GM21576 (cell line): Measurements from ENCODE around the gene SORCS2.

ENCODE experiments used
- ATAC-seq: cut with Tn5 transposase; IDR thresholded peaks from one replicate; pipeline ENCODE4 v1.9.1; 2021; ENCODE audit warnings: mild to moderate bottlenecking, moderate library complexity; ENCODE audit not compliant: unreplicated experiment

The SORCS2 gene

DNA sequence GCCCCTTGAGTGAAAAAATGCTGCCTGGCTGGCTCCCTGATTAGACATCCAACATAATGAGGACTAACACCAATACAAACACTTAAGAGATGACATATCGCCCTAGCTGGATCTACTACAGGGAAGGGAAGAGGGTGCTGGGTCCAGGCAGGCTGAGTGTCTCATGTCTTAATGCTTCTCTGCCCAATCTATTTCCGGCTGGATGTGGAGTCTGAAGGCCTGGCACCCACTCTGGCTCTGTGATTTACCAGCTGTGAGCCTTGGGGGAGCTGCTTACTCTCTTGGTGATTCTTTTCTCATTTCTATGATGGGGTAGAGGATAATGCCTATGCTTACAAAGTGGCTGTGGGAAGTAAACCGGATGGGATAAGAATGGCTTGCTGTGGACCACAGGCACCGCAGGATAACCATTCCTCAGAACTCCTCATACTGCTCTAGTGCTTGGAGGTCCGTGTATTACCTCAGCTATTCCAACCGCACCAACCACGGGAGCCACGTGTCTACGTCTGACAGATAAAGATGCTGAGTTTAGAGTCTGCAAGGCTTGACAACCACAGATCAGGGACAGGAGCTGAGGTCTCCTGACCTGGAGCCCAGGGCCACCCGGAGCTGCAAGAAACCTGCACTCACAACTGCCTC, 585.7 kb downstream of the SORCS2 start:
- ATAC-seq: no peak

DNA sequence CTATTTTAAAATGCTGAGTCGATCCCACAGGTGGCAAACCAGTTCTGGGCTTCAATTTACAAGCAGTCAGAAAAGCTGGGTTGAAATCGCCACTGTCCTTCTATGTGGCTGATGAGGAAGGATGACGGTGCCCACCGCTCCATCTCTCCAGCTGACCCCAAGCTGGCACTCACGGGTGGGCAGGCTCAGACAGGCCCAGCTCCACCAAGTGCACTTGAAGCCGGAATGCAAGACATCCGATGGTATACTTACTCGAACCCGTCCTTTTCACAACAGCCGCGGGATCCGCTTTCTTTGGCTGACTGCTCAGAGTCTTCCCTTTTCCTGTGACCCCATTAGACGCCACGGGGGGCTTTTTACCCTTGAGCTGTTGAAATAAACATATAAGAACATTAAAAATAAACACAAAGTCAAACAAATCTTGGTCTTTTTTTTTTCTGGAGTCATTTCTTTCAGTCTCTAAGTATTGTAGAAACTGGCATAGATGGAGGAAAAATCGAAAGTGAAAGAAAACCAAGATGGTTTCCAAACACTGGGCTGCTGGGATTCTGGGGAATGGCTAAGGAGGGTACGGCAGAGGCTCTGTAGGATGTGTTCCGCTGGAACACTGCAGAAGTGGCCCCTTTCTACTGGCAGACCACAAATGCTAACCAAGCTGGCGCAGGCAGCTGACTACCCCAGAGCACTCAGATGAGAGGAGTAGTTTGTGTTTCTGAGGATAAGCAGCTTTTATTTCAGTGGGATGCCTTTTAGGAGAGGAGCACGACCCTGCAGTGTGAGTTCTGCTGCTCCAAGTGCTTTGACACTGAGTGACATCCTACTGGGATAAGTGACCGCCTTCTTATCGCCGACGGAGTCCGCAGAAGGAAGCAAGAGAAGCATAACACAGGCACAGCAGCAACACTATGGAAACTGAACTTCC, 586.4 kb downstream of the SORCS2 start:
- no peak for ATAC-seq

DNA sequence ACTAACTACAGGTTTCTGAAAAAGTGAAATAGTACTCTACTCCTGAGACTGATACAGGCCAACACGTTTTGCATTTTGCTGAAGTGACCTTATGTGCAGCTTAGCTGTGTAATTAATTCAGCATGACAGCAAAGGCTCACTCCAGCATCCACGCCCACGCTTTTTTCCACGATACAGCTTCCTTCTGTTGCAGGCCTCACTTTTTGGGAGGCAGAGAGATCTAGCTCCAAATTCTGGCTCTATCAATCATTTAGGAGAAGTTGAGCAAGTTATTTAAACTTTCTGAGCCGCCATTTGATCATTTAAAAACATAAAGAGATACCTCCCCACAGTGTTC, 587.1 kb downstream of the SORCS2 start:
- no peak for ATAC-seq

DNA sequence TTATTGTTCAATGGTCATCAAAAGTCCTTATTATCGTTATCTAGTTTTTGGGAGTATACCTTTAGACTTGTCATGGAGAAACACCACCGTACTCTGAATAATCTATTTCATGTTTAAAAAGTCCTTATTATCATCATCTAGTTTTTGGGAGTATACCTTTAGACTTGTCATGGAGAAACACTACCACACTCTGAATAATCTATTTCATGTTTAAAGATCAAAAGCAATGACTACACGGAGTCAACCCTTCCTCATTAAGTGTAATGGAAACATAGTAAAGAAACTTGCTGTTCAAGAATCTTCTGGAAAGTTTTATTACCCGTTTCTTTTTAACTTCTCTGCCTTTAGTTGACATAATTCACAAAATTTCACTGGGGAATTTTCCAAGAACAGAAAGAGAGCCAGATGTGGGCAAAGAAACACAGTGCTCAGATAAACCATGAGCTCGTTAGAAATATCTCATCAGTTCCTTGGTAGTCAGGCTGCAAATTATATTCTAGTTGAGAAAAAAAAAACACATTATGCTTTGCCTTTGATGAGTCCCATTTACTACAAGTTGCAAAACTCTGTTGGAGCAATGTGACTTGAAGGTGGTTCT, 588.5 kb downstream of the SORCS2 start:
- ATAC-seq: no peak

DNA sequence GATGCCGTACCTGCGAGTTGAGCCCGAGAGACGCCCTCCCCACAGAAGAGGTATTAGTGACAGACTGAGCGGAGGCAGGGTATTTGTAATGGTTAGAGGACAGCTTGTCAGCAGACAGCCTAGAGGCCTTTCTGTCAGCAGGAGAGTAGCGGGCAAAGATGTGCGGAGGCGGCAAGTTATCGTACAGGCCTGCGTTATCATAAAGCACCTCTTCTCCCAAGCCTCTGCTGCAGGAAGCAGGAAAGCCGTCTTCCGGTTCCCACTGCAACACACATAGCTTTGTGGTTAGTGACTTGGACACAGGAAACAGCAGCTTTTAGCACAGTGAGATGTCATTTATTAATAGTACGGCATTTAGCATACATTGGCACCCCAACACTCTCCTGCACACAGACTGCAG, 589.0 kb downstream of the SORCS2 start:
- no peak for ATAC-seq

DNA sequence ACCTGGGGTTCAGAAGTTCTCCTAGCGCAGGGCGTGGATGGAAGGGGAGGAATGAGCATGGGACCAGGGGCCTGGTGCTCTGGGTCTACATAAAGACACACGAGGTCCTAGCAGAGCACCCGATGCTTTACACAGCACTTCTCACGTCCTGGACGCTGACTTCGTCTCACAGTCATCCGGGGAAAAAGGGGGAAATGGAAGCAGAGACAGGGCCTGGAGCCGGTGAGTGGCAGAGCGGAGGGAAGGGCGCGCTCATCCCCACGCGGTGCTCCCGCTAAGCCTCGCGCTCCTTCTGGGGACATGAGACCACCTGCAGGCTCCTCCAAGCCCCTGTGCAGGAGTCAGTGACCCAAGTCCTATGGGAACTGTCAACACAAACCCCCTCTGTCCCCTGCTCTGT, 589.7 kb downstream of the SORCS2 start:
- no peak for ATAC-seq

DNA sequence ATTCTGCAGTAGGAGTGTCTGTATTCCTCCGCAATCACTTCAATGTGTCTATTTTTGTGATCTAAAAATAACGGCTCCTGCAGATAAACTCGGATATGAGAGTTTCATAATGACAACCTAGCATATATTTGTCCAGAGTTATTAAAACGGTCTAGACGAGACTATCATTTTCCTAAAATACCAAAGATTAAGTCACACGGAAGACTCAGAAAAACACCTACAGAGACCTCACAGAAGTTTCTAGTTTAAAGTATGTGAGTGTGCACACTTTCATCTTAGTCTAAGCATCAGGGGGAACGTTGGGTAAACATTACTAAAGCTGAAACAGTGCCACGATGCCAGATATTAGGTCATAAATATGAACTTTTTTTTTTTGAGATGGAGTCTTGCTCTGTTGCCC, 590.4 kb downstream of the SORCS2 start:
- ATAC-seq: no peak

DNA sequence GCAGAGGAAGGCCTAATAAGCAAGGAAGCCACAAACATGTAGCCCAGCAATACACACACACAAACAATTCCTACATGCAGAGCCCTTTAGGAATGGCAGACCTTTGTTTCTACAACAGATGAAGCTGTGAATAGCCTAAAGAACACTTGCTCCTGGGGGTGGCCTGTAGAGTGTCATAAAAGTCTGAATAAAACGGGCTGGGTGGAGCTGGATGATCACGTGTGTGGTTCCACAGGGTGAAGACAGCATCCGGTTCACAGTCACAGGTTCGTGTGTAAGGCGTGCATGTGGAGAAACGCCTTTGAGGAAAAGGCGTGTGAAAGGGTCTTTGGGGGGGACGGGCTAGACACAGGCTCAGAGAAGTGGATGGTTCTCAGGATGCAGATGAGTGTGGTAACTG, 591.2 kb downstream of the SORCS2 start:
- ATAC-seq: no peak

DNA sequence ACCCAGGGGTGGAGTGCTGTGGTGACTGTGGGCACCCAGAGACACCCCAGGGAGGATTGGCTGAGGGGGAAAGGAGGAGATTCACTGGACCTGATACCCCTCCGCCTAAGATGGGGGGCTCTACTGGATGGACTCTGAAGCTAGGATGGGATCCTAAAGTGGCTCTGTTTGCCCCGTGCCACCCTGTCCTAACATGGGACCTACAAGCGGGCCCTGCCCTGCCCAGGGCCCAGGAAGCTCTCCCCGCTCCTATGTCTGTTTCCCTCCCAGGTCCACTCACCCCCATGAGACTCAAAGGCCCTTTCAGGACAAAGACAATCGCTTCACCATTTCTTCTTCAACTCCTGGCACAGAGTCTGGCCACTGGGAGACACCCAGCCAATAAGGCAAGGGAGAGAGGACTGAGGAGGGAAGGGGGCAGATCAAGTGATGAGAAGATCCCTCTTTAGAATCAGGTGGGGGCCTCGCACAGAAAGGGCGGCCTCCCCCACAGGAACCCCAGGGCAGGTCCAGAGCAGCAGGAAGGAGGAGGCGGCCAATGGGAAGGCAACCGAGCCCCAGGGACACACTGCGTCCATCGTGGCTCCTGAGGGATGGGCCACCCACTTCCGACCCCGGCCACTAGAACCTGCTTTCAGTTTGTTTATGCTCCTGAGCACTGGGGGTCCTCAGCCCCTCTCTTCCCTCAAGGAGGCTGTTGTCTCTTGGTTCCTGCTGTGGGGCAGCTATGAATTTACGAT, 592.0 kb downstream of the SORCS2 start:
- no peak for ATAC-seq

DNA sequence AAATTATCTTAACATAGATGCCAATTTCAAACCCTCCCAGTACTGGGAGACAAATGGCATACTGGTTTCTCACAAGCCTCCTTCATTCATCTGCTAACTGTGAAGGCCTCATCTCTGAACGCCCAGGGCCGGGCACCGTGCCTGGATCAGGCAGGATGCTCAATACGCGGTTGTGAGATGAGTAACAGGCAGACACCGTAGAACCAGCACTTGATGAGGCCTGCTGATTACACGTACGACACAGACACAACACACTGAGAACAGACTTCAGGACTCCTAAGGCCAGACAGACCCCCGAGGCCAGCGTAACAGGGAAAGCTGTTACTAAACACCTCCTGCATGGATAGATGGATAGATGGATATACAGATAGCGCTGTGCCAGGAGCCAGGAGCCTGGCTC, 592.7 kb downstream of the SORCS2 start:
- no peak for ATAC-seq

DNA sequence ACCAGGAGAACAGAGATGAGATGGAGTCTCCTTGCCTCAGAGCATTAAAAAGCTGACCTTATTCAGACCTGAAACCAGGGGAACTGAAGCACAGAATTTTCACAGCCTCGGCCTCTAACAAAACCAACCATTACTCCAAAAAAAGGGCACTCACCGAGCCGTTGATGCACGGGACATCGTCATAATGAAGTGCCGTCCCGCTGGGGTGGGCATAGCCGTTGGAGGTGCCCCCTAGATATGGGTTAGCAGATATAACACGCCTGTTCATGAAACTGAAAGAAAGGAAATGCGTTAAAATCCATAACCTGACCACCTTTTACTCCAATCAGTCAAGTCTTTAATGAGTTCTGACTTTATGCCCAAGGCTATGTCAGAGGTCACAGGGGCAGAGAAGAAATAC, 593.7 kb downstream of the SORCS2 start:
- no peak for ATAC-seq

DNA sequence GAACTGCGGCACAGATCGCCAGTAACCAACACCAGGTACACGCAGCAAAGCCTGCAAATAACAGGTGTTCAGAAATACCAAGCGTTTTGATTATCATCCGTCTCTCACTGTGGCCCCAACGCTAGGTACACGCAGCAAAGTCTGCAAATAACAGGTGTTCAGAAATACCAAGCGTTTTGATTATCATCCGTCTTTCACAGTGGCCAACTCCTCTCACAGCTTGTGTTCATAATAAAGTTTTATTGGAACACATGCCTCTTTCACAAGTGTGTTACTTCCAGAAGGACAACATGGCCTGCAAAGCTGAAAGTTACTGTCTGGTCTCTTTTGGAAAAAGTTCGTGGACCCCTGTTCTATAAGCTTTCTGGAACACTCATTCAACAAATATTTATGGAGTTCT, 594.2 kb downstream of the SORCS2 start:
- ATAC-seq: no peak

DNA sequence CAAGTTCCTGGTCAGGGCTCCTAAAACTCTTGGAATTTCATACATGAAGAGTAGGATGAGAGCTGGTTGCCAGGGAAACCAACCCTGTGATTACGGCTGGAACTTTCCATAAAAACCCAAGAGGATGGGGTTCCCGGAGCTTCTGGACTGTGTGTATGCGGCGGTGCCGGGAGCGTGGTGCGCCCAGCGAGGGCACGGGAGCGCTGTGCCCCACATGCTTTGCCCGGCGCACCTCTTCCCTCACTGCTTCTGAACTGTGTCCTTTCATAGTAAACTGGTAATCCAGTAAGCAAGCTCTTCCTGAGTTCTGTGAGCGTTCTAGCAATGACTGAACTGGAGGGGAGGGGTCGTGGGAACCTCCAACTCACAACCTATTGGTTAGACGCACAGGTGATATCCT, 594.7 kb downstream of the SORCS2 start:
- ATAC-seq: no peak

DNA sequence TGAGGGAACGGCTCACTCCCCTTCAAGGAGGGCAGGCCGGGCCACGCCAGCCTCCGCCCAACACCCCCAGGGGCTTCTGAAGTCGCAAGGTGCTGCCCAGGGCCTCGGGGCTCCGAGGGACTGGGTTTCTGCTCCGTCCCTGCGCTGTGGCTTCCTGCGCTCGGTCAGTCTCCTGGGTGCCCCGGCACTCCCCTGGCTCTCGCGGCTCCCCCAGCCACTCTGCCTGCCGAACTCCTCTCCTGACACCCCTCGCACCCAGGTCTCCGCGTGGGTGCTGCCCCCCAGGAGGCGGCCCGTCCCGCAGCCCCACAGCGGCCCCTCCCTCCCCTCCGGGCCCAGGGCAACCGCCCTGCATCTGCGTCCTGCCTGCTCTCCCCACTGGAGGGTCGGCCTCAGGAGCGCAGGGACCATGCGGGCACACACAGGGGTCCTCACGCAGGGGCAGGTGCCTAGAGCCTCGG, 595.4 kb downstream of the SORCS2 start:
- ATAC-seq: no peak

DNA sequence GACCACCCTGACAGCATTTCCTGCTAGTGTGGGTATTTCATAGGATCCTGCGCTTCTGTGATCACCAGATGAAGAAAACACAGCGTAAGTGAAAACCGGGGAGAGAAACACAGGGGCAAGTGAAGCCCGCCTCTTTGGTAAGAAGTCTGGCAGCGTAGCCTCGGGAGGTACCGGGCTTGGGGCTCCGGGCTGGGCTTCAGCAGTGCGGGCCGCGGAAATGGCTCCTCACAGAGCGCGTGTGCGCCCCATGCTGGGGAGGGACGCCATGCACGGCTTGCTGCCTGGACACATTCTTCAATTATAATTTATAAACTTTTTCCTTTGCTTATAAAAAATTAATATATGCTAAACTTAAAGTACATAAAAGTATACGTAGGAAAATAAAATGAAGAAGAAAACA, 595.9 kb downstream of the SORCS2 start:
- ATAC-seq: no peak

DNA sequence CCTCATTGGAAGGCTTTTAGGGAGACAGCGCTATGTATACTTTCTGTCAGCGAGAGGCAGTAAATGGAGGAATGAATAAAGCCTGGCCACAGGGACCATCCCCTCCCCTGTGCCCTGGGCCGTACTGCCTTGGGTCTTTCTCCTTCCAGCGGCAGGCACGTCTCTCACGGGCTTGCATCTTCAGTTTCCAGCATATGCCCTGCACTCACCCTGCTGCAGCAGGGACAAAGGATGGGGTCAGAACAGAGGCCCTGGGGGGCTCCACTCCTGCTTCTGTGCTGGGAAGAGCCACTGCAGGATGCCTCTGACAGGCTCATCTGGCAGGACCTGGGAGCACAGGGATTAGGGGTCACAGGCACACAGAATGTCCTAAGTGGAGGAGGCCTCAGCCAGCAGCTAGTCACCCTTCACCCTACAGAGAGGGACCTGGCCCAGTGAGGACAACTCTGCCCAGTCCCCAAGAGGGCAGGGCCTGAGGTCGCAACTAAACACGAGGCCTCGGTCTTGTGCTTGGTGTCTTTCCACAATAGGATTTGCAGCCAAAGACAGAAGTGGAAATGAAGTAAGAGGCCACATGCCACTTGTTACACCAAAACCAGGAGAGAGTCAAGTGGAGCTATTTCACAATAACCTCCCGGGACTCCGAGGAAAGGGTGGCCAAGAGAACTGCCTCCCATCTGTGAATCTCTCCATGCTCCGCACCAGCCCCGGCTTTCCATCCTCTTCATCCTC, 596.5 kb downstream of the SORCS2 start:
- ATAC-seq: no peak

DNA sequence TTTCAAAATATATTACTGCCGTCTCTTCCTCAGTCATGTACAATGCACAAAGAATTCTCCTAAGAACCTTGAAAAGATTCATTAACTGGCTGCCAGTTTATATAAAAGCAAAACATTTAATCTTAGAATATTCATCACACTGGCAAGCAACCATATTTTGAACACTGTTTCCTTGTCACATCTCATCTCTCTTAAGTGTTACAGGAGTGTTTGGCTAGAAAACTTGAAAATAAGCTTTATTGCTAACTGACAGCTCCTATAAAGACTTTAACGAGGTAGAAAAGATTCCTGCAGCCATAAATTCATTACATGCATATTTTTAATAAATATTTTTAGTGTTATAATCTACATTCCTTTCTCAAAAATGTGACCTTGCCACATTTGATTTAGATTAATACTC, 597.7 kb downstream of the SORCS2 start:
- no peak for ATAC-seq

DNA sequence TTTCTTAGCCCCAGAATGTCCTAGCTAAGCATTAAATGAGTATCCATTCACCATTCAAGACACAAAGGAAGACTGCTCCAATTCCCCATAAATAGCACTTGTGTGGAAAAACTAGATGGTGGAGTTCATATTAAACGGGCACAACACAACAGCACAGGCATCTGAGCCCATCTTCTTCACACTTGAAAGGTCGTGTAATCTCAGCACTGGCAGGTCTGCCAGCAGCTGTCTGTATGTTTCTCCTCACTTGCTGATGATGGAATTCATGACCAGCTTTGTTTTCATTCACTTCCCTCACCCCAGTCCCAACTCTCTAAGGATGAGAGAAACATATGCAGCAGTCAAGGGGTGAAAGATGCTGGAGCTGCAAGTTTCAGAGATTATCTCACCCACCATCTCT, 598.7 kb downstream of the SORCS2 start:
- ATAC-seq: no peak
